GM19467 (cell line): ENCODE measurements around the gene RFX4.
"Not testable (repeated sequence)": the region's sequence is repeated elsewhere in the genome, so short reads cannot be mapped to it uniquely, and the experiment has no call there.

Source experiments
- ATAC-seq: cut with Tn5 transposase; IDR thresholded peaks from one replicate; pipeline ENCODE4 v1.9.1; 2021; ENCODE audit warnings: mild to moderate bottlenecking, moderate library complexity; ENCODE audit not compliant: unreplicated experiment

RFX4 gene

DNA sequence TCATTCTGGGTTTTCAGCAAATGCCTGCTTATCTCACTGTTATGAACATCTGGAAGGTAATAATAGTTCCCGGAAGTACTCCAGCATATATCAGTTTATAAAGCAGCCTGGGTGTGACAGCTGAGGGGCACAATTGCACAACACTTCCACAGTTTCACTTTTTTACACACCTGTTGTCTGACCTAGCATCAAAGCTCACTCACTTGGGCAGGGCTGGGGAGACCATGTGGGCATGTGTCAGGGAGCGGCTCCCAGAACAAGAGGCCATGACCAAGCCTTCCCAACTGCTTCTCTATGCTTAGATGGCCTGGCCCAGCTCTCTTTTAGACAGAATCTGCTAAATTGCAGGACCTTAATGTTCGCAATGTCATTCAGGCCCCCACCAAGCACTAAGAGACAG is 140.6 kb downstream of the RFX4 start:
- ATAC-seq, result no peak

DNA sequence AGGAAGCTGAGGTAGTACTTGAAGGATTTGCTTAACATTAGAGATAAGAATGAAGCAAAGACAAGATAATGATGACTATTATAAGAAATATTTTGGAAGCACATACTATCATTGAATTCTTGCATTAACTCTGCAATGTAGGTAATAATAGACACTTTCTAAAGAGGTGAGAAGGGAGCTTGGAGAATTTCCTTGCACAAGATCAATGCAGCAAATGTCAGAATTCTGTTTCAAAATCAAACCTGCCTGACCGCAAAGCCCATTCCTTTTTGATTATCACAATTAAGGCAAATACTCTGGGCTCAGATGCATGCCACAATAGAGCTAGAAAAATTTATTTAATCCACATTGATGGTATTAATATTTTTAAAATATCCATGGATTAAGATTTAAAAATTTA is 141.3 kb downstream of the RFX4 start:
- no peak for ATAC-seq

DNA sequence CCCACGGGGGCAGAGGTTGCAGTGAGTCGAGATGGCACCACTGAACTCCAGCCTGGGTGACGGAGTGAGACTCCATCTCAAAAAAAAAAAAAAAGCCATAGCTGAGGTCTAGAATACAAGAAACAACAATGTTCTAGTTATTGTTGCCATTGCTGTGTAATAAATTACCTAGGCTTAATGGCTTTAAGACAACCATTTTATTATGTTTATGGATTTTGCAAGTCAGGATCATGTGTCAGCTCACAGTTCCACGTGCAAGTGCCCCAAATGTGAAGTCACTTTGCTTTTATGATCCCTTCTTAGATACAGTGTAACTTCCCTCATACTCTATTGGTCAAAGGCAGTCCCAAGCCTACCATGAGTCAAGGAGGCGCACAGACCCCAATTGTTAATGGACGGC is 142.1 kb downstream of the RFX4 start:
- no peak for ATAC-seq

DNA sequence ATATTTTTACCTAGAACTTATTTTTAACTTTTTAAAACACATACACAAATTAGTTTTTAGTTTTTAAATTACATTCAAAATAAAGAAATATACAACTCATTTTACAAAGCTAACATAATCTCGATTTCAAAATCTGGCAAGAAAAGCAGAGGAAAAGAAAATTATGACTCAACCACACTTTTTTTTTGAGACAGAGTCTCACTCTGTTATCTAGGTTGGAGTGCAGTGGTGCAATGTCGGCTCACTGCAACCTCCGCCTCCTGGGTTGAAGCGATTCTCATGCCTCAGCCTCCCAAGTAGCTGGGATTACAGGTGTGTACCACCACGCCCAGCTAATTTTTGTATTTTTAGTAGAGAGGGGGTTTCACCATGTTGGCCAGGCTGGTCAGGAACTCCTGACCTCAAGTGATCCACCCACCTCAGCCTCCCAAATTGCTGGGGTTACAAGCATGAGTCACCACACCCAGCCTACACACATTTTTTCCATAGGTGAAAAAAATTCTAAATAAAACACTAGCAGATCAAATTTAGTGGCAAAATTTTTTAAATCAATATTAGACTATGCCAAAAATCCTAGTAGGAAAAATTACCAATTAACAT is 143.9 kb downstream of the RFX4 start:
- ATAC-seq, result not testable (repeated sequence)

DNA sequence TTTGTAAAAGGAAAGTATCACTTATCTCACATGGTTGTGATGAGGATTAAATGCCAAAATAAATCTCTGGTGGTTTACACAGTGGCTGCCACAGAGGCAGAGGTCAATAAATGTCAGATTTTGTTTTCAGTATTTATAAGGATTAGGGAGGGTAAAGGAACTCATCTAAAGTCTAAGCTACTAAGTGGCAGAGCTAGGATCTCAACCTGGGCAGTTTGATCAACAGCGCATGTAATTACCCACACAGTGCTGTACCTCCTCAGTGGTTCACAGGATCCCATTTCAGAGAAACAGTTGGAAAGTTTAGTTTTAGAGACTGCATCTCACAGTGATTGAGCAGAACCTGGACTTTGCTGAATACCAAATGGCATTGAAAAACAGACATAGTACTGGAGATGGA is 146.8 kb downstream of the RFX4 start:
- no peak for ATAC-seq

DNA sequence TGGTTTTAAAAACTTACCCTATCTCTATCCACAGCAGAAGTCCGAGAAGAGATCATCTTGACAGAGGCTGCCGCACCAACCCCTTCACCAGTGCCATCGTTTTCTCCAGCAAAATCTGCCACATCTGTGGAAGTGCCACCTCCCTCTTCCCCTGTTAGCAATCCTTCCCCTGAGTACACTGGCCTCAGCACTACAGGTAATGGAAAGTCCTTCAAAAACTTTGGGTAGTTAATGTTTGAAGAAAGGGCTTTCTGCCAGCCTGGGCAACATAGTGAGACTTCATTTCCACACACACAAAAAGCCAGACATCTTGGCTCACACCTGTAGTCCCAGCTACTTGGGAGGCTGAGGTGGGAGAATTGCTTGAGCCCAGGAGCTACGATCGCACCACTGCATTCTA is 150.1 kb downstream of the RFX4 start:
- ATAC-seq, result no peak

DNA sequence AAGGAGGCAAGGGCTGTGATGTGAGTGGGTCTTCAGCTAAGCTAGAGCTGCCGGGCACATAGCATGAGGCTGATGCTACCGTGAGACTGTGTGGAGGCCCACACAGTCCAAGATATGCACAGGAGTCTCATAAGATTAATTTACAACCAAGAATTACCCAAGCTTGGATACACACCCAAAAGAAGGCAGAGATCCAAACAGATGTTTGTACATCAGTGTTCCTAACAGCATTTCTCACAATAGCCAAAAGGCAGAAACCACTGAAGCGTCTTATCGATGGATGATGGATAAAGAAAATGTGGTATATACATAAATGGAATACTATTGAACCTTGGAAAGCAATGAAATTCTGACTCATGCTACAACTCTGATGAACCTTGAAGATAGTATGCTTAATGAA is 150.9 kb downstream of the RFX4 start:
- no peak for ATAC-seq

DNA sequence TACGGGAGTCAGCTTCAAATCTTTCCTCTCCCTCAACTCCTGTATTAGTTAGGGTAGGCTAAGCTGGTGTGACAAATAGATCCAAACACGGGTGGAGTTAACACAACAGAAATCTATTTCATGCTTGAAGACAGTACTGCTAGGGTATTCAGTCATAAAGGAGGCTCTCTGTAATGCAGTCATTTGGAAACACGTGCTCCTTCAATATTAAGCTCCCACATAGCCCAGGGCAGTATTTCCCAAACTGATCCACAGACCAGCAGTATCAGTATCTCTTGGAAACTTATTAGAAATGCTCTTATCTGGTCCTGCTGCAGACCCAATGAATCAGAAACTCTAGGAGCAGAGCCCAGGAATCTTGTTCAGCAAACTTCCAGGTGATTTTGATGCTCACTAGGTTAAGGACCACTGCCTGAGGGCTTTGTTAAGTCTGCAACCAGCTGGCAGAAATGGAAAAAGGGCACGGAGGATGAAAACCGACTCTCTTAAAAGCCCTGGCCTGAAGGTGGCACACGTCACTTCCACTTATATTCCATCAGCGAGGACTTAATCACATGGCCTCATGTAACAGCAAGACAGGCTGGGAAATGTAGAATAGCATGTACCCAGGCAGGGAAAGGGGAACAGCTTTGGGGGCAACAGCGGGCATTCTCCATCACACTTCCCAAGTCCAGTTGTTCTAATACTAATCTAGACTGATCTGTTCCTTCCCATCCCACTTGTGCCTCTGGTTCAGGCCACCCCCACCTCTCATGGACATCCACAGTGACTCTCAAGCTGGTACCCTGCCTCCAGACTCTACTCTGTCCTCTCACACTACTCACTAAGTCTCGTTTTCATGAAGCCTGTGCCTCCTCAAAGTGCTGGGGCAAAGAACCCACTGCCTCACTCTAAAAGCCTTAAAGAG is 153.5 kb downstream of the RFX4 start:
- no peak for ATAC-seq

DNA sequence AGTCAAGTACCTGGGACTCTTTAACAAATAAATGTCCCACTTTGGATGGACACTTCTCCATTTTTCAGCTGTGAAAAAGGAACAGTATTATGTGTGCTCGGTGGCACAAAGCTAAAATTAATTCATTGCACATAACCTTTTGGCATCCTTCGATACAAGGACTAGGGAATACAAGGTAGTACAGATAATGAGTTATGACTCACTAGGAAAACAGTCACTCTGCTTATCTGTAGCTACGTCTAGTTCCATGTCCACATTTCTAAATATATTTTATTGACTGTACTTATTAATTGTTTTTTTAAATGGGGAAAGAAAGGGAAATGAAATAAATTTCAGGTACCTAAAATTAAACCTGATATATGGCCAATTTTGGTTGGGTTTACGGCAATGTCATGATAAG is 156.5 kb downstream of the RFX4 start:
- no peak for ATAC-seq

DNA sequence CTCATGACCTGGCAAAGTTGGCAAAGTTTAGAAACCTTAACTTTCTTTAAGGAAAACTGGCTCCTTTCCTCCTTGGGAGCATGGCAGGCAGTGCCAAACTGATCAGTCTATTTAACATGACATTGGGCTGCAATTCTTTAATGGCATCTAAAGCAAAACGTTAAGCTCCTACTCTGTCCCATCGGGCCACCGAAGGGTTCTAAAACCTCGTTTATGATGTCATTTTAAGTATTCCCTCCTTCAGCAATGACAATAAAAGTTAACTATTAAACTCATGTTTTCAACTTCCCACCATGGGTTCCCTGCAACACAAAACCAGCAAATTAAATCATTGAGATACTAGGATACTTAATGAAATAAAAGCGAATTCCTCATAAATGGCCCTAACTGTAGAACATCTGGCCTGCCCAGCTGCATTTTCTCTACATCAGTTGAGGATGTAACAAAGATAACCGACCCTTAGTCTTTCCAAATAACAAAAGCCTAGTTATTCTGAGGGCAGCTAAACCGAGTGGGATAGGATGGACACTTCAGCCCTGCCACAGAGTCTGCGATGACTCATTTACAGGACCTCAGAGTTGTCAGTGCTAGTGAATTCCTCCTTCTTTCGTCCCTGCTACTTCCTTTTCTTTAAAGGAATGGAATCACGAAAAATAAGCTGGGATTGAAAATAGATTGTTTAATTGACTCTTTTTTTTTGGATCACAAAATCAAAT is 157.2 kb downstream of the RFX4 start:
- ATAC-seq, result no peak

DNA sequence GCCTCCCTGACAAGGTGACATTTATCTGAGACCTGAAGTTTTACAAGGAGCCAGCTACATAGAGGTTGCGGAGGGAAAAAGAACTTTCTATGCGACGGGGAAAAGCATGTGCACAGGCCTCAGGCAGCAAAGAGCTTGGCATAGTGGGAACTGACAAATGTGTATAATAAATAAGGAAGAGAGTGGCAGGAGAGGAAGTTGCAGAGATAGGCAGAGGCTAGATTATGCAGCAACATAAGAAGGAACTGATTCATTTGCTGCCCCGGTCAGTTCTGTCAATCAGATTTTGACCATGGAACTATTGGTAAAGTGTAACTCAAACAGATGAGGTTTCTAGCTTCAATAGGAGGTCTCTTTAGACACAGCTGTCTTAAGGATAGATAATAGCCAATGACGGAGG is 158.0 kb downstream of the RFX4 start:
- no peak for ATAC-seq

DNA sequence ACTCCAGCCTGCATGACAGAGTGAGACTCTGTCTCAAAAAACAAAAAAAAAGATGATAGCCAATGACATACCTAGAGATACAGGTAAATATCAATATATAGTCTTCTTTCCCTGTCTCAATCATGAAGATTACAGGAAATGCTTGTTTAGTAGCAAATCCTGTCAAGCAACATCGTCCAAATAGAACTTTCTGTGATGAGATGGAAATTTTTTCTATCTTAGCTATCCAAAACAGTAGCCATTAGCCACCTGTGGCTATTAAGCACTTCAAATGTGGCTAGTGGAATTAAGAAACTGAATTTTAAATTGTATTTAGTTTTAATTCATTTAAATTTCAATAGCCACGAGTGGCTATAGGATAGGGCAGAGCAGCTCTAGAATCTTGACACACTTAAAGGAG is 158.4 kb downstream of the RFX4 start:
- ATAC-seq, result no peak

DNA sequence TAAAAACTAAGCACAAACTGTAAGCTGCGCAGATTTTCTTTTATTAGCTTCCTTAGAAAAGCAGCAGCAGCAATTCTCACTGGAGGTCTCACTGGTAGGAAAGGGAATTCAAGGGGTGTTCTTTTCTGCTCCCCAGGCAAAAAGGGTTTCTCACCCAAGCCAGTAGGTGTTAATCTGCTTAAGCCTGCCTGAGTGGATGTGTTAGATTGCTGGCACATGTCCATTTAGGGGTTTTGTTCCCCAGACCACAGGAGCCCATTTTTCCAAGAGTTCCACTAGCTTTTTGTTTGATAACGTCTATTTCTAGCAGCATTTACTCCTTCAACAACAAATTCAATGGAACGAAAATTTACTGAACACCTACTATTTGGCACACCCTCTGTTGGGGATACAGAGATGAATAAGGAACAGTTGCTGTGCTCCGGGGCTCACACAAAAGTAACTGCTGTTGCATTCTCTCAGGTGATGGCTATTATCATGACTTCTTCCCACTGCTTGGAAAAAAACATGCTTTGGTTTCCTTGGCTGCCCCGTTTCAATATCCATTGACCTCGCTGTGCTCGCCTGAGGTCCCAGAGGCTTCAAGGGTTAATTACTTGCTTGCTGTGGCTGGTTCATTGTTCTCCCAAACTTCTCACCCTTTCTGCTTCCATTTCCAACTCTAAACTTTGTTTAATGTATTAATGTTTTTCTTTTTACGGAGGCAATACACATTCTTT is 160.6 kb downstream of the RFX4 start:
- ATAC-seq, result no peak

DNA sequence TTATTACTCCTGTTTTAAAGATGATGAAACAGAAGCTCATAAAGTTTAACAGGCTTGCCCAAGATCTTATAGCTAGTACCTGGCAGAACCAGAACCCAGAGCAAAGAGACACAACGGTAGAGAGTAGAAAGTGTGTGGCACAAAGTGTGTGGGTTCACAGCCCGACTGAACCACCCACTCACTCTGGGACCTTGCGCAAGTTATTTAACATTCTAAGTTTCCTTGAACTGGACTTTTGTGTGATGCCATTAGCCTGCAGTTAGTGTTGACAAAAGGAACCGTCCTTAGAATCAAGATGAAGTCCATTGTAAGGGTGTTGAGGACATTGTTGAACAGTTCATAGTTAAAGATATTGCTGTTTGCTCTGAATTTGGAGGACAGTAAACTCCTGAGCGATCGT is 161.8 kb downstream of the RFX4 start:
- no peak for ATAC-seq

DNA sequence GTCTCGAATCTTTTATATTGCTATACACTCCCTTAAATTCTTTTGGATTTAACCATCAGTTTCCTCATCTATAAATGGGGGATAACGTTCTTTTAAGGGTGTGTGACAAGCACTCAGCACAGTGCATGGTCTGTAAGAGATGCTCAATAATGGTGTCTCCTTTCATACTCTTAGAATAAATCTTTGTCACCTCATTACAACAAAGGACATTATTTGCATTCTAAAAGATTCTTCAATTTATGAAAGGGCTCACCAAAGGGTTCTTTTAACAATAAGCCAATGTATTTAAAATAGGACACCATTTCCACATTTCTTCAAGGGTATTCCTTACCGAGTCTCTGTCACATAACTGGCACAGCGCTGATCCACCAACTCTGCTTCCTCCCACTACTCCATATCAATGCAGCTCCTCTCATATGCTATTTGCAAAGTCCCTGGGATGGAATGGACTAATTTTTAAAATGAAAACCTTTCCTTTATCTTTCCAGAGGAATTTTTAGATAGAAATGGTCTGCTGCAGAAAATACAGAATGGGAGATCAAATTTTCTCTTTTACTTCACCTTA is 162.5 kb downstream of the RFX4 start:
- no peak for ATAC-seq

DNA sequence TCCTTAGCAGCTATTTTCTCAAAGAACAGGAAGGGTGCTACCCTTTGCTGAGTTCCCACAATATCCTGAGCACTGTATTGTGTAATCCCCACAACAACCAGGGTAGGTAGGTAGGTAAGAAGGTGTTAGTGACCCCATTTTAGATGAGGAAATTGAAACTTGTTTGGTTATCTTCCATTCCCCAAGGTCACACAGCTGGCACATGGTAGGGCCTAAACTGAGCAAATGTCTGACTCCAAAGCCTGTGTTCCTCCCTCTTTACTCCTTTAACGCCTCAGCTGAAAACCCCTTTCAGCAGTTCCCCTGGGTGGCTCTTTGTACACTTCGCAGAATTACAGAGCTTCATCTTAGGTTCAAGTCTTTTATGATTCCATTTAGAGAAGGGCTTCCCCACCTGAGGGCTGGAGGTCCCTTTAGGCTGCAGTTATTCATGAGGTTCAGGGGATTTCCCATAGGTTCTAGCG is 165.2 kb downstream of the RFX4 start:
- no peak for ATAC-seq

DNA sequence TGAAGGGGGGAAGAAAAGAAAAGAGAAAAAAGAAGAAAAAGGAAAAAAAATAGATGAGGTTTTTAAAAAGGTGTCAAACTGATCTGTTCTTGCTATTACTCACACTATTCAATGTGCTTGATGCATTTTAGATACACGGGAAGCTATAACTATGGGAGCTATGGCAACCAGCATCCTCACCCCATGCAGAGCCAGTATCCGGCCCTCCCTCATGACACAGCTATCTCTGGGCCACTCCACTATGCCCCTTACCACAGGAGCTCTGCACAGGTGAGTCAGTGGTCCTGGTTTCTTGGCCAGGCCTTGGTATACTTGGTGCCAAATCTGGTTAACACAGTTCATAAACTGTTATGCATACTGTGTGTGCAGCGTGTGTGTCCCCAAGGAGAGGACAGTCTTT is 167.7 kb downstream of the RFX4 start:
- no peak for ATAC-seq

DNA sequence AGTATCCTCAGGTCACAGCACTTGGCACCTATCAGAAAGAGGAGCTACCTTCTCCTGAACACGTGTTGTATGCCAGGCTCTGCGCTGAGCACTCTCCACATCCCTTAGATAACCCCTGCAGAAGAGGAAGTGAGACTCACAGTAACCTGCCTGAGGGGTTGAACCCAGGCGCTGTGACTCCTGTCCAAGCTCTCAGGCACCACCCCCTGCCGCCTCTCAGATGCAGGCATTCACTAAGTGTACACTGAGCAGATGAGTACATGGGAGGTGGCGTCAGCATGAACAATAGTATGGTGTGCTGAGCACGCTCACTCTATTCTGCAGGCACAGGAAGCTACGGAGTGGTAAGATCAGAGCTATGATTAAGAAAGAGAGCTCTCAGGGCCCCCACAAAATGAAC is 170.7 kb downstream of the RFX4 start:
- ATAC-seq, result peak; percentile 97

DNA sequence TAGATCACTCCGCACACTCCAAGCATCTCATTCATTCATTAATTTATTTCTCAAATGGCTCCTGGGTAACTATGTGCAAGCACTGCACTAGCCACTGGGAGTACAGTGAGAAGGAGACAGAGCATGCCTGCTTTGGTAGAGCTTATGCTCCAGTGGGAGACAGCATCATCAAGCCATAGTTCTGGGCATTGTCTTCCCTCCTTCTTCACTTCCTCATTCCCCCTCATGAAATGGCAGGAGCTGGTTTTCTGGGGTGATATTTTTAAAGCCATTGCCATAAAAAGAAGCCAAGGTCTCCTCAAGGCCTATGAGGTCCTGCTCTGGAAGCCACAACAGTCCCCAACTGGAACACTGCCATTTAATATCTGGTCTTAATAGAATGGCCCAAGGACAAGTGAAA is 171.5 kb downstream of the RFX4 start:
- no peak for ATAC-seq

DNA sequence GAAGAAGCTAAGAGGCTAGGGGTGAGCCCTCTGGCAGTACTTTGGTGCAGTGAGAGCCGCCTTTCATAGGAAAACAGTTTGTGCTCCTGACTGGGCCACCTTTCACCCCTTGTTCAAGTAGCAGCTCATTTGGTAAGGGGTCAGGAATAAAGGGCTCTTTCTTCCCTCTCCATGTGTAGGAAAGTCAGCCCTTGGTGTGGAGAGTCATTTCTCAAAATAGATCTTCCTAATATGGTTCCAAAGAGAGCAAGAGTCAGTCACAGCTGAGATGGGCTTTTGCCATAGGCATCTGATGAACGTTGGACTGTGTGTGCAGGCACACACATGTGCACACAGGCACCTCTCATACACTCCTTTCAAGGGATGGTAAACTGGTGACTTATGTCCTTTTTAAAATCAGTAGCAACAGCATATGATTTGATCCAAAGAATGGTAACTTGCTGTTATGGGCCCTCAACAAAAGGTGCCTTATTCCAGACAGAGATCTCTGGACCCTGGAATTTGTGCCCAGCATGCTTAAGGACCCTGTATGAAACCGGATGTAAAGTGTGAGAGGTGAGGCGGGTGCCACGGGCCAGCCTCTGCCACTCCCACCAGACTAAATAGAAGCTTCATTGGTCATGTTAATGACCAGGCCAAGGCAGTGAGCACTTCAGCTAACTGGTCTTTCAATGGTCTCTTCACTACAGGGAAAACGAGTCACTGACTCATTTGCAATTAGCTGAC is 175.0 kb downstream of the RFX4 start:
- no peak for ATAC-seq
